A549 (cell line): ENCODE results near the gene IDUA. TPM values are rescaled to one million over a fixed set of nuclear protein-coding genes. Genes with fewer than 3 reads are reported as not detected.

Source experiments
- ATAC-seq, 2 experiments: fragments of 200-7000 bp in 1 of 2; fragments of >200 bp in 1 of 2; cut with Nextera tagmentation in 1 of 2; cut with Tn5 transposase in 1 of 2; 3 replicates each; pipeline versions ENCODE4 v1.8.0 to v1.9.1; 2018 to 2020; ENCODE audit warnings: mild to moderate bottlenecking in 1 of 2, moderate library complexity in 1 of 2
- CTCF ChIA-PET: fragments of 300-600 bp; sonication (Branson Sonifier 250); formaldehyde crosslinking; extraction: SDS; loops from one replicate; lab custom pipeline; 2021; ENCODE audit warnings: antibody characterized with exemption, inconsistent platforms; lab: Yijun Ruan, JAX
- POLR2A ChIA-PET: fragments of 350-600 bp; formaldehyde crosslinking; extraction: SDS; loops from one replicate; lab custom pipeline; 2021; ENCODE audit warnings: antibody characterized with exemption, inconsistent platforms; lab: Yijun Ruan, JAX
- DNase-seq, 2 experiments: peaks; one replicate each; pipeline versions ENCODE4 v3.0.0 to v3.0.0-alpha.2; 2011 to 2016; ENCODE audit warnings: low read depth in 1 of 2, low spot score in 1 of 2
- FAIRE-seq: peaks from 2 replicates; lab custom pipeline; 2011; peaks lifted over from hg19 to GRCh38; lab: Jason Lieb, UNC
- H3K27ac ChIP-seq, 2 experiments: fragments of >200 bp; sonication (Bioruptor Twin); formaldehyde crosslinking; 3 replicates each; pipeline ENCODE4 v1.5.1; 2016 to 2017
- H3K4me1 ChIP-seq: fragments of >200 bp; sonication (Bioruptor Twin); formaldehyde crosslinking; 3 replicates; pipeline ENCODE4 v1.6.1; 2016
- H3K4me2 ChIP-seq: fragments of >200 bp; sonication (Bioruptor Twin); formaldehyde crosslinking; 3 replicates; pipeline ENCODE4 v1.6.1; 2016
- H3K4me3 ChIP-seq: fragments of >200 bp; sonication (Bioruptor Twin); formaldehyde crosslinking; 3 replicates; pipeline ENCODE4 v1.5.1; 2016
- H3K9me3 ChIP-seq: fragments of >200 bp; sonication (Bioruptor Twin); formaldehyde crosslinking; 3 replicates; pipeline ENCODE4 v1.6.1; 2016
- CEBPB ChIP-seq, 2 experiments: fragments of >200 bp in 1 of 2; sonication (Bioruptor Twin) in 1 of 2; formaldehyde crosslinking in 1 of 2; IDR thresholded peaks; 2 replicates each; pipeline ENCODE4 v1.6.1; 2012 to 2016
- EHF ChIP-seq: fragments of 250-450 bp; sonication (Bioruptor Pico); IDR thresholded peaks from 2 replicates; pipeline ENCODE4 v1.5.0; 2020; ENCODE audit warnings: mild to moderate bottlenecking
- EHMT2 ChIP-seq: fragments of 200-600 bp; sonication (generic); IDR thresholded peaks from 2 replicates; pipeline ENCODE4 v1.6.1; 2016; ENCODE audit warnings: antibody characterized with exemption, low read depth, mild to moderate bottlenecking, moderate library complexity
- FOSL2 ChIP-seq, 2 experiments: fragments of 450-650 bp in 1 of 2; fragments of >200 bp in 1 of 2; sonication (Bioruptor Twin) in 1 of 2; formaldehyde crosslinking; IDR thresholded peaks; 2 replicates each; pipeline versions ENCODE4 v1.5.0 to v1.6.1; 2016 to 2020; ENCODE audit warnings: mild to moderate bottlenecking in 1 of 2, moderate library complexity in 1 of 2
- GATA3 ChIP-seq: IDR thresholded peaks from 2 replicates; pipeline ENCODE4 v1.6.1; 2012; ENCODE audit warnings: borderline replicate concordance
- HDAC2 ChIP-seq: fragments of 200-600 bp; sonication (generic); IDR thresholded peaks from 2 replicates; pipeline ENCODE4 v1.6.1; 2016
- JUN ChIP-seq, 2 experiments: fragments of >200 bp; sonication (Bioruptor Twin); formaldehyde crosslinking; IDR thresholded peaks; 2 replicates in 1 of 2; 3 replicates in 1 of 2; pipeline ENCODE4 v1.6.1; 2016 to 2017
- MYC ChIP-seq: IDR thresholded peaks from 2 replicates; pipeline ENCODE4 v1.6.1; 2012; ENCODE audit warnings: mild to moderate bottlenecking, inconsistent platforms, low read length, improper control_type of control experiment, borderline replicate concordance
- NFE2L2 ChIP-seq: fragments of 150-350 bp; conservative IDR thresholded peaks from 2 replicates; pipeline ENCODE4 v1.6.1; 2014; ENCODE audit warnings: low read length
- RCOR1 ChIP-seq: fragments of 150-350 bp; IDR thresholded peaks from 2 replicates; pipeline ENCODE4 v1.6.1; 2014; ENCODE audit warnings: antibody characterized with exemption, low read length, low read depth
- RFX5 ChIP-seq: fragments of 450-650 bp; IDR thresholded peaks from 2 replicates; pipeline ENCODE4 v1.7.1; 2014; ENCODE audit warnings: antibody characterized with exemption, mild to moderate bottlenecking, moderate library complexity
- RNF2 ChIP-seq: fragments of 200-600 bp; sonication (generic); IDR thresholded peaks from 2 replicates; pipeline ENCODE4 v1.6.1; 2016; ENCODE audit warnings: low read depth, mild to moderate bottlenecking, antibody characterized with exemption, moderate library complexity, borderline replicate concordance
- SREBF2 ChIP-seq: fragments of 450-650 bp; IDR thresholded peaks from 2 replicates; pipeline ENCODE4 v1.6.1; 2014; ENCODE audit warnings: mild to moderate bottlenecking, moderate library complexity
- TP53 ChIP-seq: fragments of 250-450 bp; sonication (Bioruptor Pico); IDR thresholded peaks from 2 replicates; pipeline ENCODE4 v1.5.0; 2021; ENCODE audit warnings: mild to moderate bottlenecking, moderate library complexity
- ZC3H11A ChIP-seq: fragments of 450-650 bp; IDR thresholded peaks from 2 replicates; pipeline ENCODE4 v1.6.1; 2014; ENCODE audit warnings: antibody characterized with exemption, mild to moderate bottlenecking
- ZFP36 ChIP-seq: fragments of 450-650 bp; IDR thresholded peaks from 2 replicates; pipeline ENCODE4 v1.6.1; 2014; ENCODE audit warnings: borderline replicate concordance; ENCODE audit not compliant: partially characterized antibody
- ZNF302 ChIP-seq: fragments of 250-450 bp; sonication (Bioruptor Pico); IDR thresholded peaks from 2 replicates; pipeline ENCODE4 v1.9.0; 2021; ENCODE audit warnings: inconsistent platforms, mild to moderate bottlenecking, moderate library complexity
- WGBS: methylation state at CpG from one replicate; pipeline ENCODE4 v1.1.6; 2017; ENCODE audit errors: missing lambda C conversion rate; 5-methylcytosine and 5-hydroxymethylcytosine counted together
- polyA plus RNA-seq, 4 experiments: library from polyadenylated mRNA; depleted of rRNA in 3 of 4; stranded (reverse); fragments of >200 nt; fragmentation: RNase III in 1 of 4; extraction: RNeasy Plus Mini Kit Qiagen cat#74134 plus additional on column Dnase treatment in 1 of 4; gene quantifications; 2 replicates in 3 of 4; 3 replicates in 1 of 4; pipeline ENCODE4 v1.2.3, GENCODE V29; 2011 to 2017
- TF ChIP-seq, protein P1 (sequence below): fragments of >200 bp; sonication (Bioruptor Twin); formaldehyde crosslinking; IDR thresholded peaks from 3 replicates; pipeline ENCODE4 v1.5.1; 2016
- TF ChIP-seq, protein P2 (sequence below): fragments of 450-650 bp; IDR thresholded peaks from 2 replicates; pipeline ENCODE4 v1.6.1; 2014; ENCODE audit warnings: antibody characterized with exemption
- TF ChIP-seq, protein P3 (sequence below): fragments of >200 bp; sonication (Bioruptor Twin); formaldehyde crosslinking; IDR thresholded peaks from 2 replicates; pipeline ENCODE4 v1.6.1; 2016
- TF ChIP-seq, protein P4 (sequence below): fragments of 150-350 bp; IDR thresholded peaks from 2 replicates; pipeline ENCODE4 v1.6.1; 2014; ENCODE audit warnings: low read depth, mild to moderate bottlenecking, low read length

IDUA gene
- polyA plus RNA-seq, 2 of the 4 experiments (the other 2 are of a cell fraction): 3.1 to 19.4 TPM

DNA sequence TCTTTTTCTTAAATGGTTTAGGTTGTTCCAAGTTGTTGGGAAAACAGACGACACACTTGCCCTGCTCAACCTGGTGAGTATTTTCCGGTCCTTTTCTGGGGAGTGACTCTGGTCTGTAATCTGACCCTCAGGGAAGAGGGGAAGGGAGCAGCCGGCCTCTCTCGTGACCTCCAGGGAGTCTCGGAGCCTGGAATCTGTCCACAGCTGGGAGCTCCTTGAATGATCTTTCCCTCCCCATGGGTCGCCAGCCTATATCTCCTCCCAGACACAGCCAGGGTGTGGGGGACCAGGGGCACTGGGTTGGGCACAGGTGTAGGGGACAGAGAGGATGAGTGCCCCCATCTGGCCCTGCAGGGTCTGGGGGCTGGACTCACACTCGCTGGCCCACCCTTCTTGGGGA, 35.7 kb upstream of the IDUA start:
- no peak for DNase-seq
- no peak overlapping the region for H3K4me3 ChIP-seq
- POLR2A ChIA-PET: no interaction called here
- H3K27ac ChIP-seq: no peak overlapping the region
- CTCF ChIA-PET: no interaction called here
- H3K4me1 ChIP-seq: no peaks in the 10 kb centered on the region
- H3K9me3 ChIP-seq: no peaks in the 10 kb centered on the region
- 70% methylated on average over 6 of the region's 7 CpGs for WGBS
- no peak for FAIRE-seq
- no peak for ATAC-seq
- H3K4me2 ChIP-seq: no peak overlapping the region
- TF ChIP-seq RFX5 (no peak), SREBF2 (no peak), ZC3H11A (no peak), MYC (no peak), GATA3 (no peak), ZFP36 (no peak)
- TF ChIP-seq, protein P1, sequence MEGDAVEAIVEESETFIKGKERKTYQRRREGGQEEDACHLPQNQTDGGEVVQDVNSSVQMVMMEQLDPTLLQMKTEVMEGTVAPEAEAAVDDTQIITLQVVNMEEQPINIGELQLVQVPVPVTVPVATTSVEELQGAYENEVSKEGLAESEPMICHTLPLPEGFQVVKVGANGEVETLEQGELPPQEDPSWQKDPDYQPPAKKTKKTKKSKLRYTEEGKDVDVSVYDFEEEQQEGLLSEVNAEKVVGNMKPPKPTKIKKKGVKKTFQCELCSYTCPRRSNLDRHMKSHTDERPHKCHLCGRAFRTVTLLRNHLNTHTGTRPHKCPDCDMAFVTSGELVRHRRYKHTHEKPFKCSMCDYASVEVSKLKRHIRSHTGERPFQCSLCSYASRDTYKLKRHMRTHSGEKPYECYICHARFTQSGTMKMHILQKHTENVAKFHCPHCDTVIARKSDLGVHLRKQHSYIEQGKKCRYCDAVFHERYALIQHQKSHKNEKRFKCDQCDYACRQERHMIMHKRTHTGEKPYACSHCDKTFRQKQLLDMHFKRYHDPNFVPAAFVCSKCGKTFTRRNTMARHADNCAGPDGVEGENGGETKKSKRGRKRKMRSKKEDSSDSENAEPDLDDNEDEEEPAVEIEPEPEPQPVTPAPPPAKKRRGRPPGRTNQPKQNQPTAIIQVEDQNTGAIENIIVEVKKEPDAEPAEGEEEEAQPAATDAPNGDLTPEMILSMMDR: no peak
- TF ChIP-seq, protein P2, sequence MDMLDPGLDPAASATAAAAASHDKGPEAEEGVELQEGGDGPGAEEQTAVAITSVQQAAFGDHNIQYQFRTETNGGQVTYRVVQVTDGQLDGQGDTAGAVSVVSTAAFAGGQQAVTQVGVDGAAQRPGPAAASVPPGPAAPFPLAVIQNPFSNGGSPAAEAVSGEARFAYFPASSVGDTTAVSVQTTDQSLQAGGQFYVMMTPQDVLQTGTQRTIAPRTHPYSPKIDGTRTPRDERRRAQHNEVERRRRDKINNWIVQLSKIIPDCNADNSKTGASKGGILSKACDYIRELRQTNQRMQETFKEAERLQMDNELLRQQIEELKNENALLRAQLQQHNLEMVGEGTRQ: no peak

DNA sequence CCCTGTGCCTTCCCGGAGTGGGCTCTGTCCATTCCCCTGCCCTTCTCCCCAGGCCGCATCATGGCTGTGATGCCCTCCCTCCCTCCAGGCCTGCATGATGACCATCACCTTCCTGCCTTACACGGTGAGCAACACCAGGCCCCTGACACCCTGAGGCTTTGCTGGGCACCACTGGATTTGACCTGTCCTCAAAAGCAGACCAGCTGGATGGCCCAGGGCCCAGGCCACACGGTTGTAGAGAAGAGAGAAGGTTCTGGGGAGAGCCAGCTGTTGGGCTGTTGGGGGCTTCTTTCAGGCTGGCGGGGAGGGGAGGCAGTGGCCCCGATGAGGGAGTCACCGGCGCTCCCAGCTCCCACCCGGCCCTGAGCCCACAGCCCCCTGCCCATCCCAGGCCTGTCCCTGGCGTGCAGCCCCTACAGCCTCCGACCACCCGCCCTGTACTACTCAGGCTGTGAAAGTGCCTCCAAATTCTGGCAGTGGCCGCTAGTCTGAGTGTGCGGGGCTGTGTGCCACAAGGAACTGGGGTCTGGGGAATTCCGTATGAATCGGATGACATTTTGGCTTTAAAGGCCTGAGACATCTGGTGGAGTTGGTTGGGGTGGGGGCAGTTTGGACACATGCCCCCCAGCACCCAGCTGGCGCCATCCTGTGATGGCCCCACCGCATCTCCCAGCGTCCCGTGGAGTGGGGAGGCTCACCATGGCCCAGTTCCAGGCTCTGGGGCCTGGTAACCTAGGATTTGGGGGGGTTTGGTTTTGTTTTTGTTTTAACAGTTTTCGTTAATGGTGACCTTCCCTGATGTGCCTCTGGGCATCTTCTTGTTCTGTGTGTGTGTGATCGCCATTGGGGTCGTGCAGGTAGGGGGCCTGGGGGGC, 35.0 kb upstream of the IDUA start:
- TF ChIP-seq JUN (IDR thresholded peaks at IDR 0.05) (no peak), EHMT2 (no peak), EHF (no peak), FOSL2 (IDR thresholded peaks at IDR 0.05) (no peak), FOSL2 (CRISPR knock-in tag; IDR thresholded peaks at IDR 0.05) (no peak), ZNF302 (CRISPR knock-in tag) (no peak), RCOR1 (no peak), NFE2L2 (no peak), CEBPB (IDR thresholded peaks at IDR 0.05) (no peak), RNF2 (no peak), TP53 (CRISPR knock-in tag) (no peak), HDAC2 (no peak), MYC (no peak), SREBF2 (no peak)
- TF ChIP-seq, protein P3, sequence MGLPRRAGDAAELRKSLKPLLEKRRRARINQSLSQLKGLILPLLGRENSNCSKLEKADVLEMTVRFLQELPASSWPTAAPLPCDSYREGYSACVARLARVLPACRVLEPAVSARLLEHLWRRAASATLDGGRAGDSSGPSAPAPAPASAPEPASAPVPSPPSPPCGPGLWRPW: no peak
- TF ChIP-seq, protein P4, sequence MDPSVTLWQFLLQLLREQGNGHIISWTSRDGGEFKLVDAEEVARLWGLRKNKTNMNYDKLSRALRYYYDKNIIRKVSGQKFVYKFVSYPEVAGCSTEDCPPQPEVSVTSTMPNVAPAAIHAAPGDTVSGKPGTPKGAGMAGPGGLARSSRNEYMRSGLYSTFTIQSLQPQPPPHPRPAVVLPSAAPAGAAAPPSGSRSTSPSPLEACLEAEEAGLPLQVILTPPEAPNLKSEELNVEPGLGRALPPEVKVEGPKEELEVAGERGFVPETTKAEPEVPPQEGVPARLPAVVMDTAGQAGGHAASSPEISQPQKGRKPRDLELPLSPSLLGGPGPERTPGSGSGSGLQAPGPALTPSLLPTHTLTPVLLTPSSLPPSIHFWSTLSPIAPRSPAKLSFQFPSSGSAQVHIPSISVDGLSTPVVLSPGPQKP: no peak

More for the DNA sequence above, 35.0 kb upstream of the IDUA start:
- no peak for DNase-seq
- Histone ChIP-seq H3K9me3 (no peaks in the 10 kb centered on the region), H3K4me1 (no peaks in the 10 kb centered on the region), H3K4me3 (no peak overlapping the region), H3K4me2 (no peak overlapping the region), H3K27ac (no peak overlapping the region)
- ATAC-seq: no peak
- ChIA-PET CTCF (no interaction called here), POLR2A (no interaction called here)
- 84% methylated on average over 11 of the region's 23 CpGs for WGBS
- no peak for FAIRE-seq
